Parathyroid adenoma (tissue), 2 donors: ENCODE results near the gene RHCG.
"Not testable (repeated sequence)": the region's sequence is repeated elsewhere in the genome, so short reads cannot be mapped to it uniquely, and the experiment has no call there.

Experiments
- H2AFZ ChIP-seq: fragments of 300-600 bp; sonication (generic); one replicate; pipeline ENCODE4 v1.7.0; 2017; ENCODE audit warnings: antibody characterized with exemption, mild to moderate bottlenecking
- H3K27ac ChIP-seq: fragments of 300-600 bp; sonication (generic); one replicate; pipeline ENCODE4 v1.7.0; 2017
- H3K27me3 ChIP-seq: fragments of 300-600 bp; sonication (generic); one replicate; pipeline ENCODE4 v1.7.0; 2017; ENCODE audit warnings: low read length; ENCODE audit not compliant: control insufficient read depth, insufficient read depth
- H3K36me3 ChIP-seq: fragments of 300-600 bp; sonication (generic); one replicate; pipeline ENCODE4 v1.7.0; 2017; ENCODE audit warnings: low read length; ENCODE audit not compliant: control insufficient read depth, insufficient read depth
- H3K4me1 ChIP-seq: fragments of 300-600 bp; sonication (generic); one replicate; pipeline ENCODE4 v1.7.0; 2017; ENCODE audit warnings: control low read depth
- H3K4me2 ChIP-seq: fragments of 300-600 bp; sonication (generic); one replicate; pipeline ENCODE4 v1.7.0; 2017; ENCODE audit warnings: low read length
- H3K4me3 ChIP-seq: fragments of 300-600 bp; sonication (generic); one replicate; pipeline ENCODE4 v1.7.0; 2017; ENCODE audit warnings: low read depth, low read length
- H3K79me2 ChIP-seq: fragments of 300-600 bp; sonication (generic); one replicate; pipeline ENCODE4 v1.7.0; 2017; ENCODE audit warnings: control low read depth
- H3K9ac ChIP-seq: fragments of 300-600 bp; sonication (generic); one replicate; pipeline ENCODE4 v1.7.0; 2017; ENCODE audit warnings: mild to moderate bottlenecking
- H3K9me3 ChIP-seq: fragments of 300-600 bp; sonication (generic); one replicate; pipeline ENCODE4 v1.7.0; 2017; ENCODE audit warnings: low read length; ENCODE audit not compliant: control insufficient read depth
- TF ChIP-seq, protein P1 (sequence below): fragments of 300-600 bp; sonication (generic); IDR thresholded peaks from one replicate; pipeline ENCODE4 v1.7.0; 2017; ENCODE audit warnings: antibody characterized with exemption, mild to moderate bottlenecking
- donor health status: primary hyperparathyroidism.

The RHCG gene

DNA sequence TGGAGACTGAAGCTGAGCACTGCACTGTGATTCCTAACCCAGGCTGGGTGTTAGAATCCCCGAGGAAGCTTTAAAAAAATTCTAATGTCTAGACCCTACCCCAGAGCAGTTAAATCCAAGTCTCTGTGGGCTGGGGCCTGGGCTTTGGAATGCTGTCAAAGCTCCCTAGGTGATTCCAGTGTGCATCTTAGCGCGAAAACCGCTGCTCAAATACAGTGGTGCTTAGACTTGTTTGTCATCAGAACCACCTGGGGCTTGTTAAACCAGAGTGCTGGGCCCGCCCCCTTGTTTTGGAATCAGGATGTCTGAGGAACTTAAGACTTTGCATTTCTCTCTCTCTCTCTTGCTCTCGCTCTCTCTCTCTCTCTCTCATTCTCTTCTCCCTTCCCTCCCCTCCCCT lies 20.7 kb downstream of the RHCG start:
- TF ChIP-seq, protein P1, sequence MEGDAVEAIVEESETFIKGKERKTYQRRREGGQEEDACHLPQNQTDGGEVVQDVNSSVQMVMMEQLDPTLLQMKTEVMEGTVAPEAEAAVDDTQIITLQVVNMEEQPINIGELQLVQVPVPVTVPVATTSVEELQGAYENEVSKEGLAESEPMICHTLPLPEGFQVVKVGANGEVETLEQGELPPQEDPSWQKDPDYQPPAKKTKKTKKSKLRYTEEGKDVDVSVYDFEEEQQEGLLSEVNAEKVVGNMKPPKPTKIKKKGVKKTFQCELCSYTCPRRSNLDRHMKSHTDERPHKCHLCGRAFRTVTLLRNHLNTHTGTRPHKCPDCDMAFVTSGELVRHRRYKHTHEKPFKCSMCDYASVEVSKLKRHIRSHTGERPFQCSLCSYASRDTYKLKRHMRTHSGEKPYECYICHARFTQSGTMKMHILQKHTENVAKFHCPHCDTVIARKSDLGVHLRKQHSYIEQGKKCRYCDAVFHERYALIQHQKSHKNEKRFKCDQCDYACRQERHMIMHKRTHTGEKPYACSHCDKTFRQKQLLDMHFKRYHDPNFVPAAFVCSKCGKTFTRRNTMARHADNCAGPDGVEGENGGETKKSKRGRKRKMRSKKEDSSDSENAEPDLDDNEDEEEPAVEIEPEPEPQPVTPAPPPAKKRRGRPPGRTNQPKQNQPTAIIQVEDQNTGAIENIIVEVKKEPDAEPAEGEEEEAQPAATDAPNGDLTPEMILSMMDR, result no peak
- H3K4me2 ChIP-seq, result no peak overlapping the region
- H3K36me3 ChIP-seq, result no peaks in the 10 kb centered on the region
- no peaks in the 10 kb centered on the region for H3K27me3 ChIP-seq
- H3K4me1 ChIP-seq, result no peaks in the 10 kb centered on the region
- no peak overlapping the region for H3K27ac ChIP-seq
- H3K9ac ChIP-seq, result no peak overlapping the region
- H3K4me3 ChIP-seq, result no peak overlapping the region
- H2AFZ ChIP-seq, result no peak overlapping the region
- no peaks in the 10 kb centered on the region for H3K9me3 ChIP-seq
- no peaks in the 10 kb centered on the region for H3K79me2 ChIP-seq

DNA sequence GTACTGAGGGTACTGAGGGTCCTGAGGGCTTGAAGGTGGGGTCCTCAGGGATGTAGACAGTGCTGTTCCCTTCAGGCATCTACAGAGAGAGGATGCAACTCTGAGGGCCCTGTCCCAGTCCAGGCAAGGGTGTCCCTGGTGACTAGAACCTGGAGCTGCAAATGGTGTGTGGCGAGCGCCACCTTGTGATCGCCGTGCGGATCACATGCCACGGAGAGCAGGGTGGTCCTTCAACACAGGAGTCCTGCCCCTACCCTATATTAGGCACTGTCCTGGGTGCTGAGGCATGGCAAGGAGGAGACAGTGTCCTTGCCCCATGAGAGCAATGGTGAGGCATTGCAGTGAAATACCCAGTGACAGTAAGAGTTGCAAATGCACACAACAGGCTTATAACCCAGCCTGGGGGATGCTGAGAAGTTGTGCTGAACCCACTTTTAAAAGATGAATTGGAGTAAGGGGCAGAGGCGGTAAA lies 23.6 kb downstream of the RHCG start:
- no peaks in the 10 kb centered on the region for H3K79me2 ChIP-seq
- H3K9me3 ChIP-seq, result no peaks in the 10 kb centered on the region
- H3K4me2 ChIP-seq, result no peak overlapping the region
- no peaks in the 10 kb centered on the region for H3K36me3 ChIP-seq
- no peaks in the 10 kb centered on the region for H3K27me3 ChIP-seq
- H3K4me3 ChIP-seq, result no peak overlapping the region
- TF ChIP-seq, protein P1, result peak; percentile 22
- H3K4me1 ChIP-seq, result no peaks in the 10 kb centered on the region
- no peak overlapping the region for H3K9ac ChIP-seq
- no peak overlapping the region for H2AFZ ChIP-seq
- no peak overlapping the region for H3K27ac ChIP-seq

DNA sequence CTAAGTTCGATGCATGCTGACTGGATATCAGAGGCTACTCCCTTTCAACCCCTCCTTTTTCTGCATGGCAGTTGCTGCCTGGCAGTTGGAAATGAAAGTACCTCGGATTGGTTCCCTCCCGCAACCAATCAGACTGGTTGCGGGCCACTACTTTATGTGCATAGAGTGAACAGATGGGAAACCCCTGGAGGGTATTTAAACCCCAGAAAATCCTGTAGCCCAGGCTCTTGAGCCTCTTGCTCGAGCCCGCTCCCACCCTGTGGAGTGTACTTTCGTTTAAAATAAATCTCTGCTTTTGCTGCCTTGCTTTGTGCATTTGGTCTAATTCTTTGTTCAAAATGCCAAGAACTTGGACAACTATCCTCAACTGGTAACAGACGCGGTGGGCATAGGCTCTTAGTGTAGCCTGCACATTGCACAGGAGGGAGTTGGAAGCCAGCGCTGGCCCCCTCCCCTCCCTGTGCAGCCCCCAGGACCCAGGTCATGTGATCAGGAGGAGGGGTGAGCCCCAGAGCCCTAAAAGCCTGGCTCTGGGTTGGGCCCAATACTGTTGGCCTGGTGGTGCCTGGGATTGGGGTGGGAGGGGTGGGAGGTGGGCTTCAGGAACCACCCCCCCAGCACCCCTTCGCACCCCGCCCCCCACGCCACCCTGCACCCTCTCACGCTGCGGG lies 26.8 kb downstream of the RHCG start:
- no peak overlapping the region for H3K4me3 ChIP-seq
- no peaks in the 10 kb centered on the region for H3K27me3 ChIP-seq
- no peak overlapping the region for H2AFZ ChIP-seq
- no peaks in the 10 kb centered on the region for H3K79me2 ChIP-seq
- H3K4me2 ChIP-seq, result no peak overlapping the region
- H3K9ac ChIP-seq, result no peak overlapping the region
- H3K27ac ChIP-seq, result no peak overlapping the region
- no peaks in the 10 kb centered on the region for H3K36me3 ChIP-seq
- H3K4me1 ChIP-seq, result no peaks in the 10 kb centered on the region
- TF ChIP-seq, protein P1, result no peak
- H3K9me3 ChIP-seq, result no peaks in the 10 kb centered on the region

DNA sequence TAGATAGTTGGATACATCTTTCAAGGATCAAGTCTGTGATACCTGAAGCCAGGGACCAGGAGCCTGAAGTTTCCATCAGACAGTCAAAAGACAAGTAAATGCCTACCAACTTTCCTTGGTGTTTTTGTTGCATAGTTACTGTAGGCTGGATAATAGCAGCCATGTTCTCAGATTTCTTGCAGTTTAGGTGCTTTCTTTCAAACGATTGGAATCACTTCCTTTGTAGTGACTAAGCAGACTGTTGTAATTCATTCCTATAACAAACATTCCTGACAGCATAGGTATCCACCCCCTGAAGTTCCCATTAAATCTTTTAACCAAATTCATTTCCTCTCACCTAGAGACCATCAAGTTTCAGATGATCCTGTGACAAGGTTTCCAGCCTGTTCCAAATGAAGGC lies 27.6 kb downstream of the RHCG start:
- H2AFZ ChIP-seq, H3K9me3 ChIP-seq, H3K4me1 ChIP-seq, H3K79me2 ChIP-seq, H3K27me3 ChIP-seq, H3K27ac ChIP-seq, H3K9ac ChIP-seq, H3K36me3 ChIP-seq, H3K4me2 ChIP-seq, H3K4me3 ChIP-seq: not testable (repeated sequence)

DNA sequence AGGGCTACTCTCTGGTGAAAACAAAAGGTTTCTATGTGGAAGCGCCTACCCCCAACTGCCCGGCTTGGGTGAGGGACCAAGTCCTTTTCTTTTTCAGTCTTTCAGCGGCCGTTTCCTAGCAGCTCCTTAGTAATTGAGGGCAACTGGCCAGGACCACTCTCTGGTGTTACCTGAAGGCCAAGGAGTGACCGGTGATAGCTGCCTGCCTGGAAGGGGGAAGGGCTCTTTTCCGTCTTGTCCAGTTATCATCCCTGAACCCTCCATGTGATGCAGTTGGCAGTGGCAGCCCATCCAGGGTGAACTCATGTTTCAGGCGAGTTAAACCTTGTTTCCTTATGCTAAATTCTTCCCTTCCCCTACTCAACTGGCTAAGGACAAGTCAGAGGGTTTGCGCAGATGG lies 33.3 kb downstream of the RHCG start:
- H3K79me2 ChIP-seq, result no peaks in the 10 kb centered on the region
- H3K9me3 ChIP-seq, result no peaks in the 10 kb centered on the region
- H2AFZ ChIP-seq, result no peak overlapping the region
- no peaks in the 10 kb centered on the region for H3K4me1 ChIP-seq
- H3K27ac ChIP-seq, result no peak overlapping the region
- no peak overlapping the region for H3K4me2 ChIP-seq
- no peak overlapping the region for H3K4me3 ChIP-seq
- TF ChIP-seq, protein P1, result no peak
- H3K36me3 ChIP-seq, result no peaks in the 10 kb centered on the region
- no peak overlapping the region for H3K9ac ChIP-seq
- H3K27me3 ChIP-seq, result no peaks in the 10 kb centered on the region
